Bronchial epithelial cell (primary cell): Measurements from ENCODE around the gene SACS. TPM values are rescaled to one million over a fixed set of nuclear protein-coding genes. Genes with fewer than 3 reads are reported as not detected.
"Not testable (repeated sequence)": the region's sequence is repeated elsewhere in the genome, so short reads cannot be mapped to it uniquely, and the experiment has no call there.

Source experiments
- DNase-seq: peaks from one replicate; pipeline ENCODE4 v3.0.0-alpha.2; 2010; ENCODE audit warnings: low read depth
- FAIRE-seq: peaks from 2 replicates; lab custom pipeline; 2011; peaks lifted over from hg19 to GRCh38; lab: Jason Lieb, UNC
- H3K27me3 ChIP-seq: 2 replicates; pipeline ENCODE4 v1.5.1; 2011; ENCODE audit warnings: low read length; ENCODE audit not compliant: control insufficient read depth, insufficient read depth
- H3K36me3 ChIP-seq: 2 replicates; pipeline ENCODE4 v1.5.1; 2011; ENCODE audit warnings: low read length; ENCODE audit not compliant: control insufficient read depth, insufficient read depth
- H3K4me3 ChIP-seq: 2 replicates; pipeline ENCODE4 v1.5.1; 2011; ENCODE audit warnings: mild to moderate bottlenecking, low read depth, low read length, control low read depth
- CTCF ChIP-seq: IDR thresholded peaks from 2 replicates; pipeline ENCODE4 v1.5.1; 2011; ENCODE audit warnings: mild to moderate bottlenecking, moderate library complexity, low read length, control low read depth, inconsistent platforms; ENCODE audit not compliant: insufficient read depth, severe bottlenecking
- total RNA-seq: library from RNA; depleted of rRNA; stranded (reverse); fragments of >200 nt; gene quantifications from 2 replicates; pipeline ENCODE4 v1.2.1, GENCODE V29; 2014

Gene SACS
- total RNA-seq, 1 donor from 2014 or later = 26.3 TPM

- no peak for FAIRE-seq
- TF ChIP-seq CTCF = no peak
- H3K4me3 ChIP-seq = no peak overlapping the region
- DNase-seq = peak; percentile 31
- H3K27me3 ChIP-seq = no peaks in the 10 kb centered on the region
- no peaks in the 10 kb centered on the region for H3K36me3 ChIP-seq
Observed at GRCh38 chr13:23418776-23419683, 14.5 kb downstream of the SACS start.

- no peaks in the 10 kb centered on the region for H3K27me3 ChIP-seq
- no peaks in the 10 kb centered on the region for H3K36me3 ChIP-seq
- H3K4me3 ChIP-seq = no peak overlapping the region
- peak; percentile 87 for DNase-seq
- TF ChIP-seq CTCF = no peak
- FAIRE-seq = no peak
Observed at GRCh38 chr13:23414682-23415081, 18.8 kb downstream of the SACS start.

- FAIRE-seq (no peak), DNase-seq (no peak)
- Histone ChIP-seq H3K27me3 (no peaks in the 10 kb centered on the region), H3K36me3 (no peaks in the 10 kb centered on the region), H3K4me3 (no peak overlapping the region)
- no peak for TF ChIP-seq CTCF
Observed at GRCh38 chr13:23411706-23412105, 21.8 kb downstream of the SACS start.

GRCh38 chr13:23411220-23411619, 22.3 kb downstream of the SACS start:
- no peak for TF ChIP-seq CTCF
- no peak for FAIRE-seq

GRCh38 chr13:23408026-23408425, 25.5 kb downstream of the SACS start:
- Histone ChIP-seq H3K27me3 (no peaks in the 10 kb centered on the region), H3K4me3 (no peak overlapping the region), H3K36me3 (no peaks in the 10 kb centered on the region)
- no peak for FAIRE-seq
- no peak for DNase-seq
- TF ChIP-seq CTCF = no peak

More at GRCh38 chr13:23411220-23411619, 22.3 kb downstream of the SACS start:
- no peak overlapping the region for H3K4me3 ChIP-seq
- no peaks in the 10 kb centered on the region for H3K27me3 ChIP-seq
- no peaks in the 10 kb centered on the region for H3K36me3 ChIP-seq
- no peak for DNase-seq

- not testable (repeated sequence) for FAIRE-seq, H3K36me3 ChIP-seq, DNase-seq, H3K27me3 ChIP-seq, H3K4me3 ChIP-seq
Observed at GRCh38 chr13:23401156-23401555, 32.3 kb downstream of the SACS start.
